Esophagus squamous epithelium (tissue), 4 donors: ENCODE data around the gene UBE2M.

Experiments used
- POLR2A ChIP-seq, 4 donors: fragments of 450-650 bp; IDR thresholded peaks; one replicate each; pipeline ENCODE4 v1.6.1; 2017; ENCODE audit warnings: antibody characterized with exemption in 4 of 4, mild to moderate bottlenecking in 4 of 4, moderate library complexity in 3 of 4
- TF ChIP-seq, protein P1 (sequence below), 6 experiments: fragments of 450-650 bp in 4 of 6; fragments of 200-600 bp in 2 of 6; sonication (generic) in 2 of 6; IDR thresholded peaks; one replicate each; pipeline ENCODE4 v1.5.1; 2016 to 2019; ENCODE audit warnings: antibody characterized with exemption in 6 of 6, mild to moderate bottlenecking in 4 of 6, moderate library complexity in 4 of 6

DNA sequence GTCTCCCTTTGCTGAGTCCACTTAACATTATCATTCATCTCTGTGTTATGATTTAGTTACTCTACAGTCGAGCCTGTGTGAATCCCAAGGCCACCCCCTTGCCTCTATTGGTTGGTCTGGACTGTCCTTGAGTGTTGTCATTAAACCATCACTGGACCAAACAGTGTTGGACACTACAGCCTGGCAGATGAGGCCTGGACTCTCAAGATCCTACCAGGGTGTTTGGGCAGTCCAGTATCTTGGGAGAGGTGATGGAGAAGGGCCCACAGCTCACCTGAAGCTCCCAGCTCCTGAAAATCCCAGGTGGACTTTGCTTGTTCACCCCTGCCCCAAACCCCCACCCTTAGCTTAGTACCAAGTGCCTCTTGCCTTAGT, 7.3 kb downstream of the UBE2M start:
- TF ChIP-seq, protein P1, sequence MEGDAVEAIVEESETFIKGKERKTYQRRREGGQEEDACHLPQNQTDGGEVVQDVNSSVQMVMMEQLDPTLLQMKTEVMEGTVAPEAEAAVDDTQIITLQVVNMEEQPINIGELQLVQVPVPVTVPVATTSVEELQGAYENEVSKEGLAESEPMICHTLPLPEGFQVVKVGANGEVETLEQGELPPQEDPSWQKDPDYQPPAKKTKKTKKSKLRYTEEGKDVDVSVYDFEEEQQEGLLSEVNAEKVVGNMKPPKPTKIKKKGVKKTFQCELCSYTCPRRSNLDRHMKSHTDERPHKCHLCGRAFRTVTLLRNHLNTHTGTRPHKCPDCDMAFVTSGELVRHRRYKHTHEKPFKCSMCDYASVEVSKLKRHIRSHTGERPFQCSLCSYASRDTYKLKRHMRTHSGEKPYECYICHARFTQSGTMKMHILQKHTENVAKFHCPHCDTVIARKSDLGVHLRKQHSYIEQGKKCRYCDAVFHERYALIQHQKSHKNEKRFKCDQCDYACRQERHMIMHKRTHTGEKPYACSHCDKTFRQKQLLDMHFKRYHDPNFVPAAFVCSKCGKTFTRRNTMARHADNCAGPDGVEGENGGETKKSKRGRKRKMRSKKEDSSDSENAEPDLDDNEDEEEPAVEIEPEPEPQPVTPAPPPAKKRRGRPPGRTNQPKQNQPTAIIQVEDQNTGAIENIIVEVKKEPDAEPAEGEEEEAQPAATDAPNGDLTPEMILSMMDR (IDR thresholded peaks at IDR 0.05), result no peak
- no peak for TF ChIP-seq POLR2A (IDR thresholded peaks at IDR 0.05)
